HCT116 (cell line): ENCODE measurements around the gene UBE2Q2. TPM values are rescaled to one million over a fixed set of nuclear protein-coding genes. Genes with fewer than 3 reads are reported as not detected.

Experiments used
- ATAC-seq: fragments of 200-7000 bp; cut with Tn5 transposase; 2 replicates; pipeline ENCODE4 v1.9.1; 2020; ENCODE audit warnings: mild to moderate bottlenecking, moderate library complexity
- BruUV-seq: library from RNA; stranded (reverse); fragments of 400-500 nt; replicated peaks from 2 replicates; lab custom pipeline; 2021; lab: Mats Ljungman, UMichigan
- CTCF ChIA-PET: fragments of 300-600 bp; sonication (Branson Sonifier 250); formaldehyde crosslinking; loops from one replicate; lab custom pipeline; 2021; ENCODE audit warnings: antibody characterized with exemption; lab: Charles Lee
- POLR2A ChIA-PET: fragments of 300-600, 350-600 bp; sonication (Branson Sonifier 250); formaldehyde crosslinking; loops from one replicate; lab custom pipeline; 2021; ENCODE audit warnings: antibody characterized with exemption; lab: Charles Lee
- RAD21 ChIA-PET, 2 experiments: fragments of 300-600 bp; sonication (Branson Sonifier 250); formaldehyde crosslinking; loops; one replicate each; lab custom pipeline; 2023; ENCODE audit warnings: low total read pairs in 2 of 2; ENCODE audit not compliant: uncharacterized antibody in 2 of 2, unreplicated experiment in 2 of 2, low non-redundant PET in 1 of 2; lab: Charles Lee
- DNase-seq: peaks from one replicate; pipeline ENCODE4 v3.0.0-alpha.2; 2010; ENCODE audit warnings: low read depth, low spot score
- H2AFZ ChIP-seq: fragments of 200-600 bp; shearing (Covaris generic), sonication (generic); 2 replicates; pipeline ENCODE4 v1.6.1; 2017; ENCODE audit warnings: low read depth, mixed run types, mixed read lengths, antibody characterized with exemption, low read length; ENCODE audit not compliant: poor library complexity, severe bottlenecking
- H3K27ac ChIP-seq: 2 replicates; pipeline ENCODE4 v1.5.1; 2012; ENCODE audit warnings: low read depth, low read length
- H3K27me3 ChIP-seq: fragments of 200-600 bp; sonication (generic); 2 replicates; pipeline ENCODE4 v1.6.1; 2016; ENCODE audit warnings: mixed run types, low read length, mixed read lengths; ENCODE audit not compliant: insufficient read depth
- H3K36me3 ChIP-seq, 2 experiments: fragments of 200-500 bp in 1 of 2; fragments of 200-600 bp in 1 of 2; sonication (Bioruptor generic) in 1 of 2; sonication (generic) in 1 of 2; 2 replicates each; pipeline versions ENCODE4 v1.5.1 to v1.6.1; 2014 to 2016; ENCODE audit warnings: low read length in 2 of 2, inconsistent platforms in 1 of 2, mixed read lengths in 1 of 2, mixed run types in 1 of 2; ENCODE audit not compliant: insufficient read depth in 2 of 2, control insufficient read depth in 1 of 2
- H3K4me1 ChIP-seq, 2 experiments: fragments of 200-600 bp in 1 of 2; sonication (generic) in 1 of 2; 2 replicates each; pipeline versions ENCODE4 v1.5.1 to v1.6.1; 2012 to 2017; ENCODE audit warnings: low read length in 2 of 2, inconsistent platforms in 1 of 2, mild to moderate bottlenecking in 1 of 2, mixed read lengths in 1 of 2, mixed run types in 1 of 2, moderate library complexity in 1 of 2; ENCODE audit not compliant: insufficient read depth in 2 of 2, control insufficient read depth in 1 of 2
- H3K4me2 ChIP-seq: fragments of 200-600 bp; sonication (generic); 2 replicates; pipeline ENCODE4 v1.6.1; 2017; ENCODE audit warnings: mixed run types, low read length, mixed read lengths
- H3K4me3 ChIP-seq, 2 experiments: fragments of 200-600 bp in 1 of 2; sonication (generic) in 1 of 2; replicated peaks in 1 of 2; 2 replicates each; pipeline ENCODE4 v1.5.1; 2011 to 2016; ENCODE audit warnings: low read length in 2 of 2, control low read depth in 1 of 2, low read depth in 1 of 2, mild to moderate bottlenecking in 1 of 2, mixed read lengths in 1 of 2, mixed run types in 1 of 2
- H3K79me2 ChIP-seq: fragments of 200-600 bp; sonication (generic); 2 replicates; pipeline ENCODE4 v1.6.1; 2017; ENCODE audit warnings: mild to moderate bottlenecking, mixed run types, low read length, moderate library complexity, mixed read lengths; ENCODE audit not compliant: insufficient read depth
- H3K9ac ChIP-seq: fragments of 200-600 bp; sonication (generic); 2 replicates; pipeline ENCODE4 v1.6.1; 2016; ENCODE audit warnings: low read length, mixed read lengths
- H3K9me2 ChIP-seq: fragments of 200-600 bp; sonication (generic), shearing (Covaris generic); 2 replicates; pipeline ENCODE4 v1.6.1; 2017; ENCODE audit warnings: mixed run types, mild to moderate bottlenecking, moderate library complexity; ENCODE audit not compliant: insufficient read depth
- H3K9me3 ChIP-seq, 2 experiments: fragments of 200-500 bp in 1 of 2; fragments of 200-600 bp in 1 of 2; sonication (Bioruptor generic) in 1 of 2; sonication (generic) in 1 of 2; 2 replicates each; pipeline ENCODE4 v1.6.1; 2014 to 2017; ENCODE audit warnings: low read length in 2 of 2, mixed read lengths in 2 of 2, inconsistent platforms in 1 of 2, low read depth in 1 of 2, mild to moderate bottlenecking in 1 of 2, mixed run types in 1 of 2, moderate library complexity in 1 of 2; ENCODE audit not compliant: control insufficient read depth in 1 of 2, insufficient read depth in 1 of 2
- H4K20me1 ChIP-seq: fragments of 200-600 bp; sonication (generic), shearing (Covaris generic); 2 replicates; pipeline ENCODE4 v1.6.1; 2017; ENCODE audit warnings: mixed run types, mild to moderate bottlenecking, moderate library complexity; ENCODE audit not compliant: insufficient read depth
- CTCF ChIP-seq, 3 experiments: fragments of 200-600 bp in 1 of 3; sonication (generic) in 1 of 3; IDR thresholded peaks in 2 of 3; conservative IDR thresholded peaks in 1 of 3; 2 replicates each; pipeline ENCODE4 v1.5.1; 2012 to 2017; ENCODE audit warnings: low read depth in 2 of 3, low read length in 2 of 3, antibody characterized with exemption in 1 of 3, borderline replicate concordance in 1 of 3, control low read depth in 1 of 3, mild to moderate bottlenecking in 1 of 3, mixed read lengths in 1 of 3, mixed run types in 1 of 3, moderate library complexity in 1 of 3; ENCODE audit not compliant: insufficient read depth in 1 of 3
- EGR1 ChIP-seq: IDR thresholded peaks from 2 replicates; pipeline ENCODE4 v1.6.1; 2012; ENCODE audit warnings: low read depth
- JUND ChIP-seq: IDR thresholded peaks from 2 replicates; pipeline ENCODE4 v1.6.1; 2012
- POLR2A ChIP-seq: IDR thresholded peaks from 2 replicates; pipeline ENCODE4 v1.7.0; 2011; ENCODE audit warnings: borderline replicate concordance; ENCODE audit not compliant: insufficient read depth, insufficient read length; ENCODE audit errors: extremely low read depth
- SP1 ChIP-seq: IDR thresholded peaks from 2 replicates; pipeline ENCODE4 v1.6.1; 2012; ENCODE audit warnings: low read depth
- SRF ChIP-seq: IDR thresholded peaks from 2 replicates; pipeline ENCODE4 v1.6.1; 2012; ENCODE audit warnings: low read depth
- YY1 ChIP-seq: IDR thresholded peaks from 2 replicates; pipeline ENCODE4 v1.6.1; 2011; ENCODE audit warnings: low read length, low read depth, moderate library complexity, mild to moderate bottlenecking; ENCODE audit not compliant: insufficient replicate concordance; ENCODE audit errors: extremely low read depth
- ZBTB33 ChIP-seq: IDR thresholded peaks from 2 replicates; pipeline ENCODE4 v1.6.1; 2011; ENCODE audit warnings: mild to moderate bottlenecking, low read length, moderate library complexity; ENCODE audit not compliant: insufficient replicate concordance; ENCODE audit errors: extremely low read depth
- intact Hi-C: fragments of 100-400 bp; cut with micrococcal nuclease; formaldehyde crosslinking; loops from 2 replicates; pipeline ENCODE4 v1.10.0; 2022
- total RNA-seq: library from RNA; stranded (reverse); gene quantifications from one replicate; pipeline ENCODE4 v1.2.1, GENCODE V29; 2021; ENCODE audit not compliant: unreplicated experiment

UBE2Q2 gene
- total RNA-seq, 1 experiment from 2014 or later = 12.3 TPM

- Histone ChIP-seq H2AFZ (peak overlapping the region; percentile 92), H3K27me3 (no peaks in the 10 kb centered on the region), H3K4me2 (no peak overlapping the region), H3K4me3 (no peak overlapping the region), H3K9me3 (no peaks in the 10 kb centered on the region), H3K9me2 (peaks cover 6% of the 10 kb centered on the region; the same call in 1 of the 2 replicates), H3K27ac (no peak overlapping the region), H3K4me1 (no peaks in the 10 kb centered on the region), H3K36me3 (no peaks in the 10 kb centered on the region), H3K9ac (no peak overlapping the region), H3K79me2 (no peaks in the 10 kb centered on the region), H4K20me1 (no peaks in the 10 kb centered on the region)
- intact Hi-C loops = loop anchor here (10.0 kb wide), 1 partner anchor 237 kb away; the partner anchor contains the start of gene TMEM266
- no peak for ATAC-seq
- TF ChIP-seq SRF = no peak
- TF ChIP-seq ZBTB33 = no peak
- TF ChIP-seq SP1 = no peak
- no peak for TF ChIP-seq EGR1
- TF ChIP-seq POLR2A = no peak
- TF ChIP-seq JUND = no peak
- TF ChIP-seq CTCF (IDR thresholded peaks at IDR 0.05 in 2 of 3, conservative IDR thresholded peaks at IDR 0.05 in 1 of 3; ENCODE audit: borderline replicate concordance in 1 of 3, insufficient read depth in 1 of 3, low read depth in 2 of 3, low read length in 2 of 3) = no peak
- TF ChIP-seq YY1 = no peak
- RAD21 ChIA-PET = no interaction called here
- DNase-seq = no peak
- no TSS peak for BruUV-seq
- CTCF ChIA-PET = interaction anchor here (1.6 kb wide), 1 partner anchor 104 kb away, joined by 4 read pairs; no protein-coding TSS in a partner anchor
- POLR2A ChIA-PET = no interaction called here
Observed at GRCh38 chr15:75817138-75817935, 25.9 kb upstream of the UBE2Q2 start.
